Karpas-422 (cell line): ENCODE measurements around the gene MACROD2. TPM values are rescaled to one million over a fixed set of nuclear protein-coding genes. Genes with fewer than 3 reads are reported as not detected.

Experiments
- DNase-seq: peaks from one replicate; pipeline ENCODE4 v3.0.0-alpha.2; 2015
- H2AFZ ChIP-seq: fragments of 200-600 bp; sonication (generic); 2 replicates; pipeline ENCODE4 v1.6.1; 2014; ENCODE audit warnings: antibody characterized with exemption, low read length, mixed read lengths
- H3K27ac ChIP-seq: fragments of 200-600 bp; sonication (generic); 2 replicates; pipeline ENCODE4 v1.5.1; 2014; ENCODE audit warnings: mild to moderate bottlenecking, low read length, moderate library complexity
- H3K27me3 ChIP-seq: fragments of 200-600 bp; sonication (generic); 2 replicates; pipeline ENCODE4 v1.6.1; 2014; ENCODE audit warnings: low read length, mixed read lengths
- H3K36me3 ChIP-seq: fragments of 200-600 bp; sonication (generic); 2 replicates; pipeline ENCODE4 v1.6.1; 2014; ENCODE audit warnings: low read length, mixed read lengths; ENCODE audit not compliant: insufficient read depth
- H3K4me1 ChIP-seq: fragments of 200-600 bp; sonication (generic); 2 replicates; pipeline ENCODE4 v1.6.1; 2014; ENCODE audit warnings: mild to moderate bottlenecking, low read length, mixed read lengths
- H3K4me2 ChIP-seq: fragments of 200-600 bp; sonication (generic); 2 replicates; pipeline ENCODE4 v1.6.1; 2014; ENCODE audit warnings: low read length, low read depth, mild to moderate bottlenecking; ENCODE audit not compliant: poor library complexity, severe bottlenecking
- H3K4me3 ChIP-seq: fragments of 200-600 bp; sonication (generic); 2 replicates; pipeline ENCODE4 v1.5.1; 2014; ENCODE audit warnings: mild to moderate bottlenecking, antibody characterized with exemption, low read length, mixed read lengths
- H3K79me2 ChIP-seq: fragments of 200-600 bp; sonication (generic); 2 replicates; pipeline ENCODE4 v1.6.1; 2014; ENCODE audit warnings: mild to moderate bottlenecking, low read length, mixed read lengths
- H3K9ac ChIP-seq: fragments of 200-600 bp; sonication (generic); 2 replicates; pipeline ENCODE4 v1.6.0; 2014; ENCODE audit warnings: low read length
- H3K9me2 ChIP-seq: fragments of 200-600 bp; sonication (generic), shearing (Covaris generic); replicated peaks from 2 replicates; pipeline ENCODE4 v1.6.0; 2014; ENCODE audit warnings: mild to moderate bottlenecking, low read length, moderate library complexity; ENCODE audit not compliant: insufficient read depth
- H3K9me3 ChIP-seq: fragments of 300-700, 200-600 bp; sonication (generic); 2 replicates; pipeline ENCODE4 v1.6.1; 2014; ENCODE audit warnings: low read length, mixed read lengths
- H4K20me1 ChIP-seq: fragments of 200-600 bp; sonication (generic); 2 replicates; pipeline ENCODE4 v1.6.1; 2014; ENCODE audit warnings: mild to moderate bottlenecking, antibody characterized with exemption, low read length, low read depth; ENCODE audit not compliant: insufficient read depth
- total RNA-seq: library from RNA; depleted of rRNA; stranded (reverse); fragments of >200 nt; shearing (Covaris generic); gene quantifications from 2 replicates; pipeline ENCODE4 v1.2.3, GENCODE V29; 2014; ENCODE audit warnings: low replicate concordance

Gene MACROD2
- total RNA-seq, 1 experiment from 2014 or later = 0.15 TPM

DNA sequence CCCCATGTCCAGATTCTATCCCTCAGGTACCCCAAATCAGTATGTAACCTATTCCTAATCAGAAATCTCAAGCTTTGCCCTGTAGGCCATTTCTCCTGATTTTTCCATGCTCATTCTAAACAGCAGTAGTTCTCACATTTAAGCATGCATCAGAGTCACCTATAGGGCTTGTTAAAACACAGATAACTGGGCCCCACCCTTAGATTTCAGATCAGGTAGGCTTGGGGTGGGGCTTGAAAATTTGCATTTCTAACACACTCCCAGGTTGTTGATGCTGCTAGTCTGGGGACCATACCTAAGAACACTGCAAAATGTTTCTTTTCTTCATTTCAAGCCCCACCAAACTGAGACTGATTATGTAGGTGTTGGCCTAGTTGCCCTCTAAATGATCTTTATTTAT, 963.3 kb downstream of the MACROD2 start:
- Histone ChIP-seq H3K4me3 (no peak overlapping the region), H4K20me1 (no peaks in the 10 kb centered on the region), H3K79me2 (no peaks in the 10 kb centered on the region), H3K9me3 (no peaks in the 10 kb centered on the region), H3K36me3 (no peaks in the 10 kb centered on the region), H3K4me2 (no peak overlapping the region), H3K9ac (no peak overlapping the region), H3K9me2 (no peaks in the 10 kb centered on the region), H3K4me1 (no peaks in the 10 kb centered on the region), H2AFZ (no peak overlapping the region), H3K27ac (no peak overlapping the region), H3K27me3 (no peaks in the 10 kb centered on the region)
- DNase-seq = no peak

DNA sequence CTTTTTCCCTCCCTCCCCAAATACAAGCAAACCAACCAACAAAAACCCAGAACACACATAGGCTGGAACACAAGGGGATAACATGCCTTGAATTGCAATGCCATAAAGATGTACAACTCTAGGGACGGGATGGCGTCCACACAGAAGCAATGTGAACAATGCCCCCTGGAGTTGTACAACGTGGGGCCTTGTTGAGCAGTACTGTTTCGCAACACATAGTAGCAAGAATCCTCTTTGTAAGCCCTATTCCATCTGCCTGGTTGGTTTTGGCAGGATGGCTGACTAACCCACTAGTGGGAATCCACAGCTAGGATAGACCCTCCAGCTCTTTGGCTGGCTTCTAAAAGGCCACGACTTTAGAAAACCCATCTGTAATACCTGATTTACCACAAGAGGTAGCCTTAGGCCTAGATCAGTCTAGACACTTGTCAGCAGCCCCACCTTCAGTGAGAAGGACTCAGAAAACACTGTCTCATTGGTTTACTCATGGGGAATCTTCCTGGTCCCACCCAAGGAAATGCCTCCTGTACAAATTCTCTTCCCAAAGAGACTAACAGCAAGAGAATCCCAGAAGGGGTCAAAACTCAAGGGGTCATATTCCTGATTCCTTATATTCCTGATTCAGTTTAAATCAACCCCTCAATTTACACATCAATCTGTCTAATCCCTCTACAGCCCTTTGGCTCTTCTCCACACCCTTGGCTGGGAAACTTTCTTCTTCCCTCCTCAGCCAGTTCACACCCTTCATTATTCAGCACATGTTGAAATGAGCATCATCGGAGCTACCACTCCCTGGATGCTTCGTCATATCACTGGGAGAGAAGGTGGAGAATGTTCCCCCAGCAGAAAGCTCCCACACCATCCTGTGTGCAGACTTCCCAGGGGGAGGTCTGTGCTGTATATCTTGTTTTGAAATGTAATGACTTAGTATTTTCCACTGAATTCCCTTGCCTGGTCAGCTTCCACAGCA, 964.5 kb downstream of the MACROD2 start:
- Histone ChIP-seq H3K36me3 (no peaks in the 10 kb centered on the region), H3K4me1 (no peaks in the 10 kb centered on the region), H3K27ac (no peak overlapping the region), H3K4me2 (no peak overlapping the region), H3K27me3 (no peaks in the 10 kb centered on the region), H3K9me2 (no peaks in the 10 kb centered on the region), H3K4me3 (no peak overlapping the region), H4K20me1 (no peaks in the 10 kb centered on the region), H3K79me2 (no peaks in the 10 kb centered on the region), H2AFZ (no peak overlapping the region), H3K9me3 (no peaks in the 10 kb centered on the region), H3K9ac (no peak overlapping the region)
- DNase-seq = no peak

DNA sequence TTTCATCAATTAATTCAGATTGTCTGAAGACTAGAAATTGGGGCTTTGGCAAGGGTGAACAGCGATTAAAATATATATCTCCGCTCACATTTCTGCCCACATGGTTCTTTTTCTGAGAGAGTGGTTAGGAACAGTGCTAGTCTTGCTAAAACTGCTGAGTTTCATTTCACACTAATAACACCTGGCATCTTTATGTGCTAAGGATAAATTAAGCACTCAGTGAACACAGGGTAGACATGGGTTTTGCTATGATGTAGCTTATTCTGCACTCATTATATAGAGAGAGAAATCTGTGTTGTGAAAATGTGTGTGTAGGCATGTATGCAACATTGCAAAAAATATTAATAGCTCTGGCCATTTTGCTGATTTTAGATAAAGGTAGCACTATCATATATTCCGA, 965.5 kb downstream of the MACROD2 start:
- Histone ChIP-seq H3K9me2 (no peaks in the 10 kb centered on the region), H3K27ac (no peak overlapping the region), H2AFZ (no peak overlapping the region), H3K9ac (no peak overlapping the region), H3K4me1 (no peaks in the 10 kb centered on the region), H3K27me3 (no peaks in the 10 kb centered on the region), H3K9me3 (no peaks in the 10 kb centered on the region), H3K4me2 (no peak overlapping the region), H3K36me3 (no peaks in the 10 kb centered on the region), H3K79me2 (no peaks in the 10 kb centered on the region), H4K20me1 (no peaks in the 10 kb centered on the region), H3K4me3 (no peak overlapping the region)
- no peak for DNase-seq

DNA sequence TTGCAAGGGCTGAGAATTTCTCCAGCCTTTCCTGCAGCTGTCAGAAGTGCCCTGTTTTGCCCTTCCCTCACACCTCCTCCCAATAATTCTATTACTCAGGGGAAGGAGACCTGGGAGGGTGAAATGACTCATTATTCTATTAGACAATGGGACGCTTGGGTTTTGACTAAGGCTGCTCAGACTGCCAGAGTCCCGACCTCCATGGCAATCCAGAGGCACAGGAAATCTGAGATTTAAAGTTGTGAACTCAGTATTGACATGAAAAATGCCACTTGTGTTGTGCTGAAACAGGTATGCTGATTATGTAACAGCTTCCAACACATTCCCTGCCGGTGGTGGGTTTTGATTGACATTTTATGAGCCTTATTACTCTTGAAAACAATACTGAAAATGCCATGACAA, 967.9 kb downstream of the MACROD2 start:
- no peak overlapping the region for H3K4me2 ChIP-seq

DNA sequence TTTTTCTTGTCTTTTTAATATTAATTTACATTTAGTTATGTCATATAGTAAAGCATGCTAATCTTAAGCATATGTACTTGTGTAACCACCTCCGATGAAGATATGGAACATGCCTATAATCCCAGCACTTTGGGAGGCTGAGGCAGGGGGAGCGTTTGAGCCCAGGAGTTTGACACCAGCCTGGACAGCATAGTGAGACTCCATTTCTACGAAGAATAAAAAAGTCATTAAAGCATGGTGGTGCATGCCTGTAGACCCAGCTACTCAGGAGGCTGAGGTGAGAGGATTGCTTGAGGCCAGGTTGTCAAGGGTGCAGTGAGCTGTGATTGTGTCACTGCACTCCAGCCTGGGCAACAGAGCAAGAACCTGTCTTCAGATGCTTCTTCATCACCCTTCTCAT, 970.9 kb downstream of the MACROD2 start:
- Histone ChIP-seq H3K27me3 (no peaks in the 10 kb centered on the region), H3K27ac (no peak overlapping the region), H3K9me3 (peaks cover 10% of the 10 kb centered on the region; the same call in 1 of the 2 replicates), H3K79me2 (no peaks in the 10 kb centered on the region), H2AFZ (no peak overlapping the region), H3K9me2 (no peaks in the 10 kb centered on the region), H3K4me3 (no peak overlapping the region), H3K4me2 (no peak overlapping the region), H4K20me1 (no peaks in the 10 kb centered on the region), H3K36me3 (no peaks in the 10 kb centered on the region), H3K4me1 (no peaks in the 10 kb centered on the region), H3K9ac (no peak overlapping the region)
- no peak for DNase-seq

More for the DNA sequence above, 967.9 kb downstream of the MACROD2 start:
- no peak overlapping the region for H3K9ac ChIP-seq
- no peak for DNase-seq
- H4K20me1 ChIP-seq = no peaks in the 10 kb centered on the region
- H2AFZ ChIP-seq = no peak overlapping the region
- H3K79me2 ChIP-seq = no peaks in the 10 kb centered on the region
- H3K4me3 ChIP-seq = no peak overlapping the region
- H3K4me1 ChIP-seq = no peaks in the 10 kb centered on the region
- no peak overlapping the region for H3K27ac ChIP-seq
- no peaks in the 10 kb centered on the region for H3K36me3 ChIP-seq
- no peaks in the 10 kb centered on the region for H3K27me3 ChIP-seq
- H3K9me2 ChIP-seq = no peaks in the 10 kb centered on the region
- 0 out of 2 replicates have a peak, but pooled peaks cover 3% of the 10 kb centered on the region for H3K9me3 ChIP-seq

DNA sequence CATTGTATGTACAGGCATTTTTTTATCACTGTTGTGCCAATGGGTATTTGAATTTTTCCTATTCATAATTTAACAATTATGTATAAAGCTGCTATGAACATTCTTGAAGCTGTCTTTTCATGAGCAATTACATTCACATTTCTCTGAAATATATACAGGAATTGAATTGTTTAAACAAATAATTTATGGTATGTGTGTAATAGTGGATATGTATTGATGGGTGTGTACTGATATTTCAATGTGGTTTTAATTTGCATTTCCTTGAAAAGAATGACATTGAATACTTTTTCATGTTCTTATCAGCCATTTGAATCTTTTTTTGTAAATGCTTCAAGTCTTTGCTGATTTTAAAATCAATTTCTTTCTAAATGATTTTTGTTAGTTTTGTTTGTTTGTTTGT, 971.5 kb downstream of the MACROD2 start:
- DNase-seq = no peak
- no peak overlapping the region for H3K27ac ChIP-seq
- no peak overlapping the region for H3K9ac ChIP-seq
- H3K27me3 ChIP-seq = no peaks in the 10 kb centered on the region
- no peak overlapping the region for H3K4me2 ChIP-seq
- peaks cover 10% of the 10 kb centered on the region; the same call in 1 of the 2 replicates for H3K9me3 ChIP-seq
- H3K4me3 ChIP-seq = no peak overlapping the region
- H2AFZ ChIP-seq = no peak overlapping the region
- no peaks in the 10 kb centered on the region for H3K36me3 ChIP-seq
- no peaks in the 10 kb centered on the region for H4K20me1 ChIP-seq
- no peaks in the 10 kb centered on the region for H3K4me1 ChIP-seq
- no peaks in the 10 kb centered on the region for H3K79me2 ChIP-seq
- H3K9me2 ChIP-seq = no peaks in the 10 kb centered on the region

DNA sequence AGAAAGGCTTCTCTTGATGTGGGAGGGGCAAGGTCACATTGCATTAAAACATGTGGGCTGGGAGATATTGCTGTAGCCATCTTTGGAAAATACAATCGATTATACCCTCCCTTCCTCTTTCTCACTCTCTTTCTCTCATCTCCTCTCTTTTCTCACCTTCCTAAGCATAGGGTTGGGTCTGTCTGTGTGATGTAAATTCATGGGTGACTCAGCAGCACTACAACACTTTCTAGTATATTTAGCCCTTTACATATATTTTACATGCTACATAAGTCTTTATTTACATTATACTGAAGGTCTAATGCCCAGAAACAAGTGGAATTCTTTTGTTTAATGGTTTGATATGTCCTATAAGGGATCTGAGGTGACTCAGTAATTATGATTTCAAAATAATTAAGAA, 976.9 kb downstream of the MACROD2 start:
- Histone ChIP-seq H3K9me2 (no peaks in the 10 kb centered on the region), H3K4me3 (no peak overlapping the region), H3K4me2 (no peak overlapping the region), H3K79me2 (no peaks in the 10 kb centered on the region), H3K36me3 (no peaks in the 10 kb centered on the region), H2AFZ (no peak overlapping the region), H4K20me1 (no peaks in the 10 kb centered on the region), H3K27ac (no peak overlapping the region), H3K9ac (no peak overlapping the region), H3K4me1 (no peaks in the 10 kb centered on the region), H3K9me3 (peaks cover 7% of the 10 kb centered on the region; the same call in 1 of the 2 replicates), H3K27me3 (no peaks in the 10 kb centered on the region)
- DNase-seq = no peak

DNA sequence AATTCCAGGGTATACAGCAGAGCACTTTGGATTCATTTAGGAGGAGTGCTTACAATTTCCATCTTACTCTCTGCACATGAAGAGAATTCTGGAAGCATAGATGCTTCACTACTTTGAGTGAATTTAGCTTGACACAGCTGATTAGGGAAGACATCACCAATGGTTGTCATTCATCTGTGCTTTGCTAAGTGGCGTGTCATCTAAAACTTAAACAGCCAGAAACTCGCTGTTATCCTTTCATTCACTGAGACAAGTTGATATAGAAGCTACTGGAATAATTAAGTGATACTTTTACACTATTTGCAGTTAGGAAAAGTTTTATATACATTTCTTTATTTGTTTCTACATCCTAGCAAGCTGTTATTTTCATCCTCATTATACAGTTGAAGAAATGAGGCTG, 977.4 kb downstream of the MACROD2 start:
- no peaks in the 10 kb centered on the region for H4K20me1 ChIP-seq
- H3K4me3 ChIP-seq = no peak overlapping the region
- H2AFZ ChIP-seq = no peak overlapping the region
- no peaks in the 10 kb centered on the region for H3K36me3 ChIP-seq
- no peaks in the 10 kb centered on the region for H3K27me3 ChIP-seq
- H3K4me2 ChIP-seq = no peak overlapping the region
- H3K79me2 ChIP-seq = no peaks in the 10 kb centered on the region
- no peaks in the 10 kb centered on the region for H3K9me2 ChIP-seq
- DNase-seq = no peak
- no peak overlapping the region for H3K9ac ChIP-seq
- H3K27ac ChIP-seq = no peak overlapping the region
- H3K4me1 ChIP-seq = no peaks in the 10 kb centered on the region
- peaks cover 7% of the 10 kb centered on the region; the same call in 1 of the 2 replicates for H3K9me3 ChIP-seq
